NCI-H2227 (cell line): Measurements from ENCODE around the gene SEMA3G.

Experiments used
- DNase-seq: peaks from one replicate; lab custom pipeline; 2025; ENCODE audit not compliant: unreplicated experiment; lab: John Stamatoyannopoulos, UW

The SEMA3G gene

DNA sequence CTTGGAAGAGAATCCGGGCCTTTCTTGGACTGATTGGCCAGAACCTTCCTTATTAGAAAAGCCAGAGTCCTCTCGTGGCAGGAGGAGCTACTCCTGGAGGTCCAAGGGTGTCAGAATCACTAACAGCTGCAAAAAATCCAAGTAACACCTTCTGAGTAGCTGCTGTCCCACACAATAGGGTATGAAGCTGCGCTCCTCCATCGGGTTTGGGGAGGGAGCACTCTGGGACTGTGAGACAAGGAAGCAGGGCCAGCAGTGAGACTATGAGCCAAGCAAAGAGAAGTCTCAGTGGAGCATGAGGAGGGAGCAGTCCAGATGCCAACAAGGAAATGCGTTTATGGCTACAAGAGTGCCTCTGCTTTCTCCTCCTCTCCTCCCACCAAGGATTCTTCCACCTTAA, 21.7 kb downstream of the SEMA3G start:
- DNase-seq: no peak

- no peak for DNase-seq
Observed at GRCh38 chr3:52422669-52423068, 22.2 kb downstream of the SEMA3G start.

GRCh38 chr3:52420388-52420787, 24.5 kb downstream of the SEMA3G start:
- no peak for DNase-seq

DNA sequence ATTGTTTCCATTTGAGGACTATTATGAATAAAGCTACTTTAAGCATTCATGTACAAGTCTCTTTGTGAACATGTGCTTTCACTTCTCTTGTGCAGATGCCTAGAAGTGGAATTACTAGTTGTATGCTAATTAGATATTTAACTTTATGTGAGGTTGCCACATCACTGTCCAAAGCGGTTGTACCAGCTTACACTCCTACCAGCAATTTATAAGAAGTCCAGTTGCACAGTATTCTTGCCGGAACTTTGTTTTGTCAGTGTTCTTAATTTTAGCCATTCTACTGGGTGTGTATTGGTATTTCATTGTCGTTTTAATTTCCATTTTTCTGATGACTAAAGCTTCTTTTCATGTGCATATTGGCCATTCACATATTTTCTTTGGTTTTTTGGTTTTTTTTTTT, 29.1 kb downstream of the SEMA3G start:
- DNase-seq: no peak

- no peak for DNase-seq
Observed at GRCh38 chr3:52408466-52408865, 36.4 kb downstream of the SEMA3G start.

GRCh38 chr3:52407779-52408178, 37.1 kb downstream of the SEMA3G start:
- DNase-seq: no peak

GRCh38 chr3:52406791-52407510, 38.0 kb downstream of the SEMA3G start:
- DNase-seq: no peak

DNA sequence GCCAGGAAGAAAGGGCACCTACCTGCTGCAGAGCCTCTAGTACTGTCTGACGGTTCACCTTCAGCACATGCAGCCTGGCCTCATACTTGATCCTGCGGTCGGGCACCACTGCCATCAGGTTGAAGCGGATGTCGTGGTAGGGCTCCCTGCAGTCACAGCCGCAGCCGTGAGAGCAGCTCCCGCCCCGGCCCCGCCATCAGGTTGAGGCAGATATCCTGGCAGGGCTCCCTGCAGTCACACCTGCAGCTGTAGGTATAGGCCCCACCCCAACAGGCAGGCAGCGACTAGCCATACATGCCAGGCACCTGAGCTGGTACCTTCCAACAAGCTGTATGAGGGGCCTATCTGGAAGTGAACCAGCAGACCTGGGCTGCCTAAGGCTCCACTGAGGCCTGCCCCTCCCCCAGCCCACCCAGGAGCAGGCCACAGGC, 38.7 kb downstream of the SEMA3G start:
- no peak for DNase-seq

DNA sequence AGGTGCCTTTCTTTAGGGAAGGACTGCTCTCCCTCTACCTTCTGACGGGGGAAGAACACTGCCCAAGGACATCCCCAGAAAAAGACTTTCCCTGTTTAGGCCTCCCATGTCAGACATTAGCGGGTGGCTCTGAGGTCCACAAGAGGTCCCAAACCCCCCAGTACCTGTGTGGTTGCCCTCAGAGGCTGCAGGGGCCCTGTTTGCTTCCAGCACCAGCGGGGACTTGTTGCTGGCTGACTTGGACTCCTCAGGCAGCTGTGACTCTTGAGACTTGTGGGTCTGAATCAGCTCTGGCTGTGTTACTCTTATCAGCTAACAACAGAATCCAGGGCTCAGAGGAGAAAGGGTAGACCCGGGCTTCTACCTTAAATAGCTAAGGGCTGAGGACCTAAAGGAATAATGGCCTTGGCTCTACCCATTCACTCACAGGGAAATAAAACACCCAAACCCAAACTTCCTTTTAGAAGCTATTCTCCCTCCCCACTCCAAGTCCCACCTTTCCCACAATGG, 39.2 kb downstream of the SEMA3G start:
- no peak for DNase-seq

DNA sequence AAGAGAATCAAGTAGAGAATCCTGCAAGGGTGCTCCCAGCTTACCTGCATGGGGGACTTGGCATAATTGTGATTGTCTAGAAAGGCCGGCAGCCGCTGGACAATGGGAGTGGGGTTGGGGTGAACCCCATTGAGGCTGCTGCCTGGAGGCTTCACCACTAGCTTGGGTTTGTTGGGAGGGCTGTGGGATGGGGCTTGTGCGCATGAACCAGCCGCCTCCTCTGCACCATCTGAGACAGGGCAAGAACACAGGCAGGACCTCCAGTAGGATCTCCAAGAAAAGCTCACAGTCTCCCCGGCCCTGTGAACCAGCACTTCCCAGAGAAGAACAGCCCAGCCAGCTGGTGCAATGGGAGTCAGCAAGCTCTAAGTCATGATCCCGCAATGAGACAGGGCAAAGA, 39.8 kb downstream of the SEMA3G start:
- DNase-seq: no peak

DNA sequence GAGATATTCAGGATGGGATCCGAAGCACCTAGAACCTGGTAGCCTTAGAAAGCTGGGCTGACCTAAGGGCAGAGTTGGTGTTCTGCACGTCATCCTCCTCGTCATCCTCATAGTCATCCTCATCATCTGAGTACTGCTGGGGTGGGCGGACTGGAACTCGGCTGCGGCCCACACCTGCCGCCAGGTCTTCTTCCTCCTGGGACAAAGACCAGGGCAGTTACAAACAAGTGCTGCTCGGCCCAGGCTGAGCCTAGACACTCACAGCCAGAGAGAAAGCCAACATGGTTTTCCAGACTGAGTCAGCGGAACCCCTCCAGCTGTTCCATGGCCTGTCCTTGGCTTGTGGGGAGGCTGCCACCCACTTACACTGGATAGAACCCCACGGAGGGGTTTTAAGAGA, 40.5 kb downstream of the SEMA3G start:
- no peak for DNase-seq

GRCh38 chr3:52403955-52404354, 40.9 kb downstream of the SEMA3G start:
- no peak for DNase-seq

DNA sequence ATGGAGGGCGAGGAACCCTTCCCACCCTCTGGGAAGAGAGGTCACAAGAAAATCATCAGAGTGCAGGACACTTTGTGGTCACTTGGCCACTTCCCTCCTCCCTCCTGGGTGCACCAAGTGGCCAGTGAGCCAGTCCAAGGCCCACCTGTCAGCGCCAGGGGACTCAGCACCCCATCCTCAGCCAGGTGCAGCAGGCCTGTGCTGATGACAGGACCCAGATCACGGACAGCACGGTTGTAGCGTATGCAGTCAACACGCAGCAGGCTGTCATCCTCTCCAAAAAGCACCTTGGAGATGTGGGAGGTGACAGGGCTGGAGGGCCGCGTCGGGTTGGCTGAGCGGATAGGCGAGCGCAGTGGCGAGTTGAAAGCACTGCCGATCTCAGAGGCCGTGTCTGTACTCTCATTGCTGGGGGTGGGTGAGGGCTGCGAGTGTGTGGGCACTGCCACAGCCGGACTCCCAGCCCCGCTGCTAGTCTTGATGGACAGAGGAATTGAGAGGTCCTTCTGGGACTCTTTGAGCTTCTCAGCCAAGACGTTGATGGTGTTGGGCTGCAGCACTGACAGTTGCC, 41.5 kb downstream of the SEMA3G start:
- DNase-seq: no peak

DNA sequence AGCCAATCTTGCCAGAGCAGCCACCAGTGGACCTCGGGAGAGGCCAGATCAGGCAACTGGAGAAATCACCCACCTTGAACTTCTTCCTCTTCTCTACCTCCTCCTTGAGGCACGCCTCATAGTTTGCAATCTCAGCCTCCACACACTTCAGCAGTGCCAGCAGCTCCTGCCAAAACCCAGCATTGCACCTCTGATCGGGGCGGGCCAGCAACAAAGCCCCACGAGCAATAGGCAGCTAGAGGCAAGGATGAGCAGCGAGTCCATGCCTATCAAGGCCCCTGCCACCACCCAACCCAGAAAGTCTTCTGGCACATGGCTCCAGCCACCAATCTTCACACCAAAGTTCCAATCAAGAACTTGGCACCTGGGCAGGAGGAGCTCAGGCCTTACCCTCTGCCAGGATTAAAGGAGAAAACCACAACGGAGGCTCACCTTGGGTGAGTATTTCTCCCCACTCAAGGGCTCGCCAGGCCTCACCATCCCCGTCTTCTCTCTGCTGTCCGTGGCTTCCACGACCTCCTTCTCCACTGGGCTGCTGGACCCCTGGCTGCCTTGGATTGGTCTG, 42.1 kb downstream of the SEMA3G start:
- no peak for DNase-seq

- DNase-seq: no peak
Observed at GRCh38 chr3:52402101-52402521, 42.8 kb downstream of the SEMA3G start.

- DNase-seq: no peak
Observed at GRCh38 chr3:52401551-52401950, 43.4 kb downstream of the SEMA3G start.

- DNase-seq: no peak
Observed at GRCh38 chr3:52401021-52401420, 43.9 kb downstream of the SEMA3G start.

- DNase-seq: no peak
Observed at GRCh38 chr3:52400275-52400793, 44.6 kb downstream of the SEMA3G start.

- DNase-seq: no peak
Observed at GRCh38 chr3:52399593-52399992, 45.3 kb downstream of the SEMA3G start.

DNA sequence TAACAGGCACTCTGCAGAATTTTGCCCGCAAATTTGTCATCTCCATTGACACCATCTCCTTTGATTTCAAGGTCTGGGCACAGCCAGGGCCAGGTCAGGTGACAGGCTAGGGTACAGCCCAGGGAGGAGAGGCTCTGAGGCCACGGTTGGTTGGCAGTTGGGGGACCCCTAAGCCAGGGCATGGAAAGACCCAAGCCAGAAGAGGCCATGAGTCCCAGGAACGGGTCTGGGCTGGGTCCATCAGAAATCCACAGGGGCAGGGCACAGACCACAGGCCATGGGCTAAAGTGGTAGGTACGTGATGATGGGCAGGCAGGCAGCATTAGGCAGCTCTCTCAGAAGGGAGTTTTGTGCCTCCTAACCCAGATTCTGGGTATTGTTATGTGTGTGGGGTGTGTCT, 45.8 kb downstream of the SEMA3G start:
- DNase-seq: no peak

DNA sequence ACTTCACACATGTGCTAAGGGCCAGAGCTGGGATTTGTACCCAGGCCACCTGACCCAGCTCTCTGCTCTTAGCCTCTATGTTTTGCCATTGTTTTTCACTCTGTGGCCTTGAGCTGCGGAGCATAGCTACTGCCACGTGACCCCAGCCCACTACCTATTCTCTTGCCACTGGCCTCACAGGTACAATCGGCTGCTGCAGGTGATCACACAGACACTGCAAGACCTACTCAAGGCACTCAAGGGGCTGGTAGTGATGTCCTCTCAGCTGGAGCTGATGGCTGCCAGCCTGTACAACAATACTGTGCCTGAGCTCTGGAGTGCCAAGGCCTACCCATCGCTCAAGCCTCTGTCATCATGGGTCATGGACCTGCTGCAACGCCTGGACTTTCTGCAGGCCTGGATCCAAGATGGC, 46.2 kb downstream of the SEMA3G start:
- no peak for DNase-seq
